Subcutaneous abdominal adipose tissue (tissue), 5 donors: Measurements from ENCODE around the gene MOCS1.
"Not testable (repeated sequence)": the region's sequence is repeated elsewhere in the genome, so short reads cannot be mapped to it uniquely, and the experiment has no call there.

Experiments
- H3K27ac ChIP-seq: one replicate; pipeline ENCODE4 v1.7.0; 2013; ENCODE audit warnings: low read depth, mild to moderate bottlenecking, inconsistent platforms, low read length, moderate library complexity
- H3K27me3 ChIP-seq, 5 donors: one replicate each; pipeline ENCODE4 v1.7.0; 2013; ENCODE audit warnings: low read length in 5 of 5, inconsistent platforms in 1 of 5; ENCODE audit not compliant: control insufficient read depth in 5 of 5, insufficient read depth in 4 of 5
- H3K36me3 ChIP-seq, 5 donors: one replicate each; pipeline ENCODE4 v1.7.0; 2013; ENCODE audit warnings: low read length in 5 of 5; ENCODE audit not compliant: control insufficient read depth in 5 of 5, insufficient read depth in 5 of 5
- H3K4me1 ChIP-seq, 5 donors: one replicate each; pipeline ENCODE4 v1.7.0; 2013; ENCODE audit warnings: low read length in 5 of 5, mild to moderate bottlenecking in 3 of 5, moderate library complexity in 1 of 5; ENCODE audit not compliant: control insufficient read depth in 5 of 5, insufficient read depth in 5 of 5
- H3K4me3 ChIP-seq, 5 donors: one replicate each; pipeline ENCODE4 v1.7.0; 2013; ENCODE audit warnings: low read length in 5 of 5, low read depth in 1 of 5
- H3K9ac ChIP-seq, 5 donors: one replicate each; pipeline ENCODE4 v1.7.0; 2013; ENCODE audit warnings: low read length in 5 of 5, mild to moderate bottlenecking in 4 of 5, moderate library complexity in 3 of 5
- H3K9me3 ChIP-seq, 5 donors: one replicate each; pipeline ENCODE4 v1.7.0; 2013; ENCODE audit warnings: low read length in 5 of 5; ENCODE audit not compliant: control insufficient read depth in 5 of 5
- donor health status: healthy.
- donor health status: healthy.
- donor health status: healthy.
- donor health status: healthy.
- donor health status: healthy.

Gene MOCS1

GRCh38 chr6:39934131-39934757 lies at the start of gene MOCS1:
Gene MOCS1, minus strand, starts transcription at chr6:39934462. Its CDS starts 45 bp downstream, at chr6:39934417.
- Histone ChIP-seq H3K9ac (peak within 1 kb of the TSS; percentile 84 to 95 (median 87)), H3K27me3 (no peaks in the 10 kb centered on the region), H3K4me1 (peaks cover 5 to 72% (median 62%) of the 10 kb centered on the region in 5 donors), H3K9me3 (no peaks in the 10 kb centered on the region), H3K4me3 (peak within 1 kb of the TSS; percentile 75 to 91 (median 82)), H3K27ac (peak within 1 kb of the TSS; percentile 87), H3K36me3 (no peaks in the 10 kb centered on the region)

- Histone ChIP-seq H3K27me3 (no peaks in the 10 kb centered on the region), H3K27ac (no peak overlapping the region), H3K36me3 (no peaks in the 10 kb centered on the region), H3K4me1 (peaks cover 0 to 17% (median 11%) of the 10 kb centered on the region in 5 donors), H3K9me3 (no peaks in the 10 kb centered on the region), H3K9ac (no peak overlapping the region), H3K4me3 (no peak overlapping the region)
Observed at GRCh38 chr6:39984051-39984450, 49.8 kb upstream of the MOCS1 start.

- no peak overlapping the region for H3K4me3 ChIP-seq
- no peaks in the 10 kb centered on the region for H3K9me3 ChIP-seq
- H3K27ac ChIP-seq, result no peak overlapping the region
- H3K27me3 ChIP-seq, result no peaks in the 10 kb centered on the region
- no peak overlapping the region for H3K9ac ChIP-seq
- peaks cover 0 to 20% (median 12%) of the 10 kb centered on the region in 5 donors for H3K4me1 ChIP-seq
- H3K36me3 ChIP-seq, result no peaks in the 10 kb centered on the region
Observed at GRCh38 chr6:39983193-39983592, 48.9 kb upstream of the MOCS1 start.

- H3K27me3 ChIP-seq, result no peaks in the 10 kb centered on the region
- peaks cover 0 to 20% (median 12%) of the 10 kb centered on the region in 5 donors for H3K4me1 ChIP-seq
Observed at GRCh38 chr6:39982720-39983119, 48.5 kb upstream of the MOCS1 start.

GRCh38 chr6:39980839-39981580 lies 46.7 kb upstream of the MOCS1 start:
- H3K27ac ChIP-seq, result no peak overlapping the region

More at GRCh38 chr6:39982720-39983119, 48.5 kb upstream of the MOCS1 start:
- Histone ChIP-seq H3K27ac (no peak overlapping the region), H3K9me3 (no peaks in the 10 kb centered on the region), H3K4me3 (no peak overlapping the region), H3K9ac (no peak overlapping the region), H3K36me3 (no peaks in the 10 kb centered on the region)

GRCh38 chr6:39979461-39980328 lies 45.4 kb upstream of the MOCS1 start:
- Histone ChIP-seq H3K27ac (peak overlapping the region; percentile 1), H3K9ac (no peak overlapping the region), H3K4me3 (no peak overlapping the region), H3K4me1 (peaks cover 0 to 20% (median 12%) of the 10 kb centered on the region in 5 donors), H3K27me3 (no peaks in the 10 kb centered on the region), H3K9me3 (no peaks in the 10 kb centered on the region), H3K36me3 (no peaks in the 10 kb centered on the region)

More at GRCh38 chr6:39980839-39981580, 46.7 kb upstream of the MOCS1 start:
- Histone ChIP-seq H3K36me3 (no peaks in the 10 kb centered on the region), H3K9ac (no peak overlapping the region), H3K27me3 (no peaks in the 10 kb centered on the region), H3K4me3 (no peak overlapping the region), H3K4me1 (peaks cover 0 to 20% (median 12%) of the 10 kb centered on the region in 5 donors), H3K9me3 (no peaks in the 10 kb centered on the region)

- no peaks in the 10 kb centered on the region for H3K36me3 ChIP-seq
- no peak overlapping the region for H3K27ac ChIP-seq
- H3K9ac ChIP-seq, result no peak overlapping the region
- no peaks in the 10 kb centered on the region for H3K9me3 ChIP-seq
- peaks cover 0 to 20% (median 12%) of the 10 kb centered on the region in 5 donors for H3K4me1 ChIP-seq
- H3K27me3 ChIP-seq, result no peaks in the 10 kb centered on the region
- no peak overlapping the region for H3K4me3 ChIP-seq
Observed at GRCh38 chr6:39978240-39978639, 44.0 kb upstream of the MOCS1 start.

- no peak overlapping the region for H3K9ac ChIP-seq
- no peak overlapping the region for H3K27ac ChIP-seq
- no peaks in the 10 kb centered on the region for H3K27me3 ChIP-seq
- no peak overlapping the region for H3K4me3 ChIP-seq
- H3K4me1 ChIP-seq, result peaks cover 0 to 2% (median 0%) of the 10 kb centered on the region in 5 donors
- no peaks in the 10 kb centered on the region for H3K9me3 ChIP-seq
- H3K36me3 ChIP-seq, result no peaks in the 10 kb centered on the region
Observed at GRCh38 chr6:39973661-39974060, 39.4 kb upstream of the MOCS1 start.

- not testable (repeated sequence) for H3K4me1 ChIP-seq, H3K4me3 ChIP-seq, H3K36me3 ChIP-seq, H3K27me3 ChIP-seq, H3K27ac ChIP-seq, H3K9ac ChIP-seq, H3K9me3 ChIP-seq
Observed at GRCh38 chr6:39972717-39973116, 38.5 kb upstream of the MOCS1 start.
